HCT116 (cell line): ENCODE data around the gene GARNL3. TPM values are rescaled to one million over a fixed set of nuclear protein-coding genes. Genes with fewer than 3 reads are reported as not detected.

Experiments used
- ATAC-seq: fragments of 200-7000 bp; cut with Tn5 transposase; 2 replicates; pipeline ENCODE4 v1.9.1; 2020; ENCODE audit warnings: mild to moderate bottlenecking, moderate library complexity
- BruUV-seq: library from RNA; stranded (reverse); fragments of 400-500 nt; replicated peaks from 2 replicates; lab custom pipeline; 2021; lab: Mats Ljungman, UMichigan
- CTCF ChIA-PET: fragments of 300-600 bp; sonication (Branson Sonifier 250); formaldehyde crosslinking; loops from one replicate; lab custom pipeline; 2021; ENCODE audit warnings: antibody characterized with exemption; lab: Charles Lee
- POLR2A ChIA-PET: fragments of 300-600, 350-600 bp; sonication (Branson Sonifier 250); formaldehyde crosslinking; loops from one replicate; lab custom pipeline; 2021; ENCODE audit warnings: antibody characterized with exemption; lab: Charles Lee
- RAD21 ChIA-PET, 2 experiments: fragments of 300-600 bp; sonication (Branson Sonifier 250); formaldehyde crosslinking; loops; one replicate each; lab custom pipeline; 2023; ENCODE audit warnings: low total read pairs in 2 of 2; ENCODE audit not compliant: uncharacterized antibody in 2 of 2, unreplicated experiment in 2 of 2, low non-redundant PET in 1 of 2; lab: Charles Lee
- DNase-seq: peaks from one replicate; pipeline ENCODE4 v3.0.0-alpha.2; 2010; ENCODE audit warnings: low read depth, low spot score
- H2AFZ ChIP-seq: fragments of 200-600 bp; shearing (Covaris generic), sonication (generic); 2 replicates; pipeline ENCODE4 v1.6.1; 2017; ENCODE audit warnings: low read depth, mixed run types, mixed read lengths, antibody characterized with exemption, low read length; ENCODE audit not compliant: poor library complexity, severe bottlenecking
- H3K27ac ChIP-seq: 2 replicates; pipeline ENCODE4 v1.5.1; 2012; ENCODE audit warnings: low read depth, low read length
- H3K27me3 ChIP-seq: fragments of 200-600 bp; sonication (generic); 2 replicates; pipeline ENCODE4 v1.6.1; 2016; ENCODE audit warnings: mixed run types, low read length, mixed read lengths; ENCODE audit not compliant: insufficient read depth
- H3K36me3 ChIP-seq, 2 experiments: fragments of 200-500 bp in 1 of 2; fragments of 200-600 bp in 1 of 2; sonication (Bioruptor generic) in 1 of 2; sonication (generic) in 1 of 2; 2 replicates each; pipeline versions ENCODE4 v1.5.1 to v1.6.1; 2014 to 2016; ENCODE audit warnings: low read length in 2 of 2, inconsistent platforms in 1 of 2, mixed read lengths in 1 of 2, mixed run types in 1 of 2; ENCODE audit not compliant: insufficient read depth in 2 of 2, control insufficient read depth in 1 of 2
- H3K4me1 ChIP-seq, 2 experiments: fragments of 200-600 bp in 1 of 2; sonication (generic) in 1 of 2; 2 replicates each; pipeline versions ENCODE4 v1.5.1 to v1.6.1; 2012 to 2017; ENCODE audit warnings: low read length in 2 of 2, inconsistent platforms in 1 of 2, mild to moderate bottlenecking in 1 of 2, mixed read lengths in 1 of 2, mixed run types in 1 of 2, moderate library complexity in 1 of 2; ENCODE audit not compliant: insufficient read depth in 2 of 2, control insufficient read depth in 1 of 2
- H3K4me2 ChIP-seq: fragments of 200-600 bp; sonication (generic); 2 replicates; pipeline ENCODE4 v1.6.1; 2017; ENCODE audit warnings: mixed run types, low read length, mixed read lengths
- H3K4me3 ChIP-seq, 2 experiments: fragments of 200-600 bp in 1 of 2; sonication (generic) in 1 of 2; replicated peaks in 1 of 2; 2 replicates each; pipeline ENCODE4 v1.5.1; 2011 to 2016; ENCODE audit warnings: low read length in 2 of 2, control low read depth in 1 of 2, low read depth in 1 of 2, mild to moderate bottlenecking in 1 of 2, mixed read lengths in 1 of 2, mixed run types in 1 of 2
- H3K79me2 ChIP-seq: fragments of 200-600 bp; sonication (generic); 2 replicates; pipeline ENCODE4 v1.6.1; 2017; ENCODE audit warnings: mild to moderate bottlenecking, mixed run types, low read length, moderate library complexity, mixed read lengths; ENCODE audit not compliant: insufficient read depth
- H3K9ac ChIP-seq: fragments of 200-600 bp; sonication (generic); 2 replicates; pipeline ENCODE4 v1.6.1; 2016; ENCODE audit warnings: low read length, mixed read lengths
- H3K9me2 ChIP-seq: fragments of 200-600 bp; sonication (generic), shearing (Covaris generic); 2 replicates; pipeline ENCODE4 v1.6.1; 2017; ENCODE audit warnings: mixed run types, mild to moderate bottlenecking, moderate library complexity; ENCODE audit not compliant: insufficient read depth
- H3K9me3 ChIP-seq, 2 experiments: fragments of 200-500 bp in 1 of 2; fragments of 200-600 bp in 1 of 2; sonication (Bioruptor generic) in 1 of 2; sonication (generic) in 1 of 2; 2 replicates each; pipeline ENCODE4 v1.6.1; 2014 to 2017; ENCODE audit warnings: low read length in 2 of 2, mixed read lengths in 2 of 2, inconsistent platforms in 1 of 2, low read depth in 1 of 2, mild to moderate bottlenecking in 1 of 2, mixed run types in 1 of 2, moderate library complexity in 1 of 2; ENCODE audit not compliant: control insufficient read depth in 1 of 2, insufficient read depth in 1 of 2
- H4K20me1 ChIP-seq: fragments of 200-600 bp; sonication (generic), shearing (Covaris generic); 2 replicates; pipeline ENCODE4 v1.6.1; 2017; ENCODE audit warnings: mixed run types, mild to moderate bottlenecking, moderate library complexity; ENCODE audit not compliant: insufficient read depth
- ATF3 ChIP-seq: IDR thresholded peaks from 2 replicates; pipeline ENCODE4 v1.6.1; 2012
- FOSL1 ChIP-seq: IDR thresholded peaks from 2 replicates; pipeline ENCODE4 v1.6.1; 2012; ENCODE audit warnings: low read depth
- JUND ChIP-seq: IDR thresholded peaks from 2 replicates; pipeline ENCODE4 v1.6.1; 2012
- ZBTB33 ChIP-seq: IDR thresholded peaks from 2 replicates; pipeline ENCODE4 v1.6.1; 2011; ENCODE audit warnings: mild to moderate bottlenecking, low read length, moderate library complexity; ENCODE audit not compliant: insufficient replicate concordance; ENCODE audit errors: extremely low read depth
- ZFX ChIP-seq: fragments of 450-650 bp; IDR thresholded peaks from 2 replicates; pipeline ENCODE4 v1.6.1; 2017
- intact Hi-C: fragments of 100-400 bp; cut with micrococcal nuclease; formaldehyde crosslinking; loops from 2 replicates; pipeline ENCODE4 v1.10.0; 2022
- total RNA-seq: library from RNA; stranded (reverse); gene quantifications from one replicate; pipeline ENCODE4 v1.2.1, GENCODE V29; 2021; ENCODE audit not compliant: unreplicated experiment

GARNL3 gene
- total RNA-seq, 1 experiment from 2014 or later: 8.8 TPM

GRCh38 chr9:127424676-127424999 lies 160.1 kb downstream of the GARNL3 start:
- peaks cover 3% of the 10 kb centered on the region in 2 experiments; a peak in 1 of 4 replicates for H3K36me3 ChIP-seq
- POLR2A ChIA-PET: interaction anchor here (0.5 to 2.0 kb wide), 8 partner anchors 9 to 671 kb away, joined by 3 to 9 read pairs (median 4); partner anchors contain the start of gene SLC2A8
- peaks cover 49% of the 10 kb centered on the region for H3K79me2 ChIP-seq
- peak overlapping the region; percentile 92 for H3K27ac ChIP-seq
- RAD21 ChIA-PET: no interaction called here
- intact Hi-C loops: loop anchor here (1.0 kb wide), 1 partner anchor 210 kb away; no protein-coding TSS in a partner anchor
- no peak for ATAC-seq
- no peaks in the 10 kb centered on the region for H3K9me3 ChIP-seq
- peak overlapping the region; percentile 98 to 99 for H3K4me3 ChIP-seq
- TF ChIP-seq FOSL1 (no peak), ZFX (peak; percentile 41; the same call in 1 of the 2 replicates)
- peak overlapping the region; percentile 86 for H3K9ac ChIP-seq
- DNase-seq: no peak
- peak overlapping the region; percentile 97 for H3K4me2 ChIP-seq
- CTCF ChIA-PET: interaction anchor here (1.0 to 1.6 kb wide), 3 partner anchors 12 to 484 kb away, joined by 3 to 4 read pairs (median 3); partner anchors contain the start of gene SLC2A8
- H4K20me1 ChIP-seq: no peaks in the 10 kb centered on the region
- H2AFZ ChIP-seq: peak overlapping the region; percentile 4
- H3K4me1 ChIP-seq: peaks cover 3 to 34% of the 10 kb centered on the region in 2 experiments; a peak in 3 of 4 replicates
- no peaks in the 10 kb centered on the region for H3K9me2 ChIP-seq
- TSS peak; percentile 71 for BruUV-seq
- H3K27me3 ChIP-seq: no peaks in the 10 kb centered on the region

- H3K27me3 ChIP-seq: no peaks in the 10 kb centered on the region
- ATAC-seq (no peak), DNase-seq (no peak)
- H3K27ac ChIP-seq: no peak overlapping the region
- RAD21 ChIA-PET: no interaction called here
- H3K9me2 ChIP-seq: no peaks in the 10 kb centered on the region
- TF ChIP-seq JUND (no peak), ZBTB33 (no peak), ATF3 (no peak)
- H3K79me2 ChIP-seq: peaks cover 49% of the 10 kb centered on the region
- H2AFZ ChIP-seq: no peak overlapping the region
- intact Hi-C loops: no loop called here
- CTCF ChIA-PET: no interaction called here
- no peak overlapping the region for H3K4me3 ChIP-seq
- H3K36me3 ChIP-seq: peaks cover 5 to 6% of the 10 kb centered on the region in 2 experiments; a peak in 1 of 4 replicates
- H3K4me1 ChIP-seq: peaks cover 3 to 24% of the 10 kb centered on the region in 2 experiments; a peak in 3 of 4 replicates
- no peaks in the 10 kb centered on the region for H3K9me3 ChIP-seq
- no peaks in the 10 kb centered on the region for H4K20me1 ChIP-seq
- no peak overlapping the region for H3K4me2 ChIP-seq
- POLR2A ChIA-PET: no interaction called here
- no TSS peak for BruUV-seq
- no peak overlapping the region for H3K9ac ChIP-seq
Measured at GRCh38 chr9:127426756-127427155, 162.2 kb downstream of the GARNL3 start.
